NOMO-1 treated with DMSO at 0.1 percent for 48 hours (cell line): Measurements from ENCODE around the gene COA1.
"Not testable (repeated sequence)": the region's sequence is repeated elsewhere in the genome, so short reads cannot be mapped to it uniquely, and the experiment has no call there.

Experiments used
- DNase-seq: peaks from one replicate; lab custom pipeline; 2025; ENCODE audit not compliant: unreplicated experiment; lab: John Stamatoyannopoulos, UW

COA1 gene

GRCh38 chr7:43729214-43729923, at the start of gene COA1:
COA1 (minus strand) TSS chr7:43729523; CDS start chr7:43648614, 80,909 bp downstream.
- peak; percentile 83 for DNase-seq

- DNase-seq, result not testable (repeated sequence)
Measured at GRCh38 chr7:43778293-43779044, 49.1 kb upstream of the COA1 start.

- DNase-seq, result not testable (repeated sequence)
Measured at GRCh38 chr7:43775255-43775654, 45.9 kb upstream of the COA1 start.

GRCh38 chr7:43773268-43773667, 43.9 kb upstream of the COA1 start:
- not testable (repeated sequence) for DNase-seq

- DNase-seq, result no peak
Measured at GRCh38 chr7:43771573-43771972, 42.2 kb upstream of the COA1 start.

- no peak for DNase-seq
Measured at GRCh38 chr7:43771128-43771527, 41.8 kb upstream of the COA1 start.

- DNase-seq, result no peak
Measured at GRCh38 chr7:43769791-43770465, 40.6 kb upstream of the COA1 start.

- DNase-seq, result no peak
Measured at GRCh38 chr7:43769281-43769680, 40.0 kb upstream of the COA1 start.

GRCh38 chr7:43768887-43769272, 39.6 kb upstream of the COA1 start:
- no peak for DNase-seq

- DNase-seq, result no peak
Measured at GRCh38 chr7:43768201-43768886, 39.0 kb upstream of the COA1 start.

- no peak for DNase-seq
Measured at GRCh38 chr7:43767311-43767710, 38.0 kb upstream of the COA1 start.

GRCh38 chr7:43766564-43766963, 37.2 kb upstream of the COA1 start:
- no peak for DNase-seq

- peak; percentile 79 for DNase-seq
Measured at GRCh38 chr7:43764807-43765491, 35.6 kb upstream of the COA1 start.

- DNase-seq, result peak; percentile 6
Measured at GRCh38 chr7:43764039-43764761, 34.9 kb upstream of the COA1 start.

GRCh38 chr7:43763183-43763582, 33.9 kb upstream of the COA1 start:
- no peak for DNase-seq

- DNase-seq, result peak; percentile 10
Measured at GRCh38 chr7:43761938-43762692, 32.8 kb upstream of the COA1 start.

- DNase-seq, result no peak
Measured at GRCh38 chr7:43761382-43761781, 32.1 kb upstream of the COA1 start.

GRCh38 chr7:43760861-43761260, 31.5 kb upstream of the COA1 start:
- no peak for DNase-seq
